GM18507 (cell line): ENCODE data around the gene NOB1.
"Not testable (repeated sequence)": the region's sequence is repeated elsewhere in the genome, so short reads cannot be mapped to it uniquely, and the experiment has no call there.

Source experiments
- DNase-seq: peaks from one replicate; pipeline ENCODE4 v3.0.0; 2011; ENCODE audit warnings: low read depth; ENCODE audit not compliant: insufficient read length; ENCODE audit errors: extremely low spot score
- FAIRE-seq: peaks from 2 replicates; lab custom pipeline; 2011; peaks lifted over from hg19 to GRCh38; lab: Jason Lieb, UNC

Gene NOB1

GRCh38 chr16:69754469-69755310, at the start of gene NOB1:
NOB1 (minus strand) TSS chr16:69754926; CDS start chr16:69754910, 16 bp downstream.
- DNase-seq, result peak; percentile 92
- peak; percentile 88 for FAIRE-seq

GRCh38 chr16:69804297-69804696, 49.6 kb upstream of the NOB1 start:
- DNase-seq, result no peak
- FAIRE-seq, result no peak

- no peak for FAIRE-seq
- DNase-seq, result no peak
Measured at GRCh38 chr16:69799611-69800031, 44.9 kb upstream of the NOB1 start.

GRCh38 chr16:69798466-69798865, 43.7 kb upstream of the NOB1 start:
- FAIRE-seq (no peak), DNase-seq (no peak)

GRCh38 chr16:69796285-69797118, 41.8 kb upstream of the NOB1 start:
- peak; percentile 26 for DNase-seq
- peak; percentile 84 for FAIRE-seq

- FAIRE-seq (no peak), DNase-seq (no peak)
Measured at GRCh38 chr16:69794486-69794885, 39.8 kb upstream of the NOB1 start.

GRCh38 chr16:69793526-69793925, 38.8 kb upstream of the NOB1 start:
- FAIRE-seq (no peak), DNase-seq (no peak)

GRCh38 chr16:69791391-69791847, 36.7 kb upstream of the NOB1 start:
- FAIRE-seq, DNase-seq: not testable (repeated sequence)

GRCh38 chr16:69787883-69788282, 33.2 kb upstream of the NOB1 start:
- no peak for DNase-seq
- FAIRE-seq, result no peak

- no peak for FAIRE-seq
- no peak for DNase-seq
Measured at GRCh38 chr16:69784586-69784985, 29.9 kb upstream of the NOB1 start.

- FAIRE-seq (no peak), DNase-seq (no peak)
Measured at GRCh38 chr16:69781118-69781517, 26.4 kb upstream of the NOB1 start.

GRCh38 chr16:69779724-69780123, 25.0 kb upstream of the NOB1 start:
- FAIRE-seq (no peak), DNase-seq (no peak)

- no peak for FAIRE-seq
Measured at GRCh38 chr16:69775563-69775962, 20.8 kb upstream of the NOB1 start.

GRCh38 chr16:69773260-69773947, 18.7 kb upstream of the NOB1 start:
- DNase-seq (no peak), FAIRE-seq (no peak)

More at GRCh38 chr16:69775563-69775962, 20.8 kb upstream of the NOB1 start:
- DNase-seq, result no peak

GRCh38 chr16:69771651-69771967, 16.9 kb upstream of the NOB1 start:
- FAIRE-seq, result no peak

GRCh38 chr16:69769404-69769803, 14.7 kb upstream of the NOB1 start:
- no peak for FAIRE-seq

More at GRCh38 chr16:69771651-69771967, 16.9 kb upstream of the NOB1 start:
- no peak for DNase-seq

GRCh38 chr16:69768666-69769065, 13.9 kb upstream of the NOB1 start:
- FAIRE-seq, result no peak
- no peak for DNase-seq

More at GRCh38 chr16:69769404-69769803, 14.7 kb upstream of the NOB1 start:
- DNase-seq, result no peak

- FAIRE-seq, result no peak
- no peak for DNase-seq
Measured at GRCh38 chr16:69767459-69768229, 12.9 kb upstream of the NOB1 start.

GRCh38 chr16:69763599-69763942, 8.8 kb upstream of the NOB1 start:
- DNase-seq, result no peak
- FAIRE-seq, result no peak
